GM06990 (cell line): Measurements from ENCODE around the gene KCNK10.

ENCODE experiments used
- DNase-seq: peaks from one replicate; pipeline ENCODE4 v3.0.0-alpha.2; 2011; ENCODE audit not compliant: insufficient read length; ENCODE audit errors: extremely low read depth
- H3K27me3 ChIP-seq: replicated peaks from 2 replicates; pipeline ENCODE4 v1.6.0; 2011; ENCODE audit warnings: low read length; ENCODE audit not compliant: control insufficient read depth, insufficient read depth
- H3K36me3 ChIP-seq: 2 replicates; pipeline ENCODE4 v1.5.1; 2011; ENCODE audit warnings: low read length; ENCODE audit not compliant: control insufficient read depth, insufficient read depth
- H3K4me3 ChIP-seq: replicated peaks from 2 replicates; pipeline ENCODE4 v1.5.1; 2011; ENCODE audit warnings: low read depth, mild to moderate bottlenecking, control low read depth, low read length
- CTCF ChIP-seq: IDR thresholded peaks from 2 replicates; pipeline ENCODE4 v1.5.1; 2011; ENCODE audit warnings: low read length, control low read depth, mild to moderate bottlenecking, inconsistent platforms; ENCODE audit not compliant: insufficient read depth, poor library complexity, severe bottlenecking

The KCNK10 gene

GRCh38 chr14:88323086-88323522, at the start of gene KCNK10:
Gene KCNK10, minus strand, starts transcription at chr14:88323269. Its CDS starts 471 bp downstream, at chr14:88322798.
- no peak for DNase-seq
- peak within 1 kb of the TSS; percentile 57 for H3K4me3 ChIP-seq
- TF ChIP-seq CTCF = no peak
- H3K27me3 ChIP-seq = peaks cover 11% of the 10 kb centered on the region
- H3K36me3 ChIP-seq = no peaks in the 10 kb centered on the region

- Histone ChIP-seq H3K4me3 (no peak overlapping the region), H3K27me3 (no peaks in the 10 kb centered on the region), H3K36me3 (no peaks in the 10 kb centered on the region)
- DNase-seq = no peak
- TF ChIP-seq CTCF = no peak
Observed at GRCh38 chr14:88369496-88369895, 46.4 kb upstream of the KCNK10 start.

- no peak for TF ChIP-seq CTCF
- Histone ChIP-seq H3K4me3 (no peak overlapping the region), H3K27me3 (no peaks in the 10 kb centered on the region), H3K36me3 (no peaks in the 10 kb centered on the region)
- no peak for DNase-seq
Observed at GRCh38 chr14:88364710-88365413, 41.8 kb upstream of the KCNK10 start.

- Histone ChIP-seq H3K27me3 (no peaks in the 10 kb centered on the region), H3K36me3 (no peaks in the 10 kb centered on the region), H3K4me3 (no peak overlapping the region)
- no peak for DNase-seq
- no peak for TF ChIP-seq CTCF
Observed at GRCh38 chr14:88363644-88364043, 40.6 kb upstream of the KCNK10 start.

GRCh38 chr14:88359500-88359899, 36.4 kb upstream of the KCNK10 start:
- H3K27me3 ChIP-seq = no peaks in the 10 kb centered on the region
- no peaks in the 10 kb centered on the region for H3K36me3 ChIP-seq
- H3K4me3 ChIP-seq = no peak overlapping the region
- DNase-seq = no peak
- no peak for TF ChIP-seq CTCF
